Nephron progenitor cell (in vitro differentiated cells): ENCODE data around the gene SEC16A.
A peak's percentile ranks its signal among the peaks of the same experiment; 100 is the strongest.

Experiments
- DNase-seq: peaks from one replicate; pipeline ENCODE4 v3.0.0; 2021
- H3K27ac Mint-ChIP-seq: 2 replicates; pipeline ENCODE4 v1.8.0; 2021; ENCODE audit warnings: mild to moderate bottlenecking, moderate library complexity, mixed read lengths
- H3K27me3 Mint-ChIP-seq: 2 replicates; pipeline ENCODE4 v1.8.0; 2021; ENCODE audit warnings: mild to moderate bottlenecking, low read depth, mixed read lengths; ENCODE audit not compliant: poor library complexity
- H3K36me3 Mint-ChIP-seq: 2 replicates; pipeline ENCODE4 v1.8.0; 2021; ENCODE audit warnings: low read depth, mixed read lengths
- H3K4me1 Mint-ChIP-seq: 2 replicates; pipeline ENCODE4 v1.8.0; 2021; ENCODE audit warnings: mixed read lengths
- H3K4me3 Mint-ChIP-seq: 2 replicates; pipeline ENCODE4 v1.8.0; 2021; ENCODE audit warnings: mild to moderate bottlenecking, moderate library complexity, mixed read lengths
- H3K9me3 Mint-ChIP-seq: 2 replicates; pipeline ENCODE4 v1.8.0; 2021; ENCODE audit warnings: mild to moderate bottlenecking, moderate library complexity, mixed read lengths
- CTCF ChIP-seq: fragments of 200-600 bp; sonication (generic); IDR thresholded peaks from 2 replicates; pipeline ENCODE4 v1.5.0; 2021; ENCODE audit warnings: antibody characterized with exemption

The SEC16A gene

GRCh38 chr9:136493567-136493971 lies 10.7 kb upstream of the SEC16A start:
- Mint-ChIP-seq H3K27me3 (peaks cover 7% of the 10 kb centered on the region), H3K27ac (no peak overlapping the region), H3K4me3 (no peak overlapping the region), H3K9me3 (no peaks in the 10 kb centered on the region), H3K4me1 (no peaks in the 10 kb centered on the region), H3K36me3 (peaks cover 5% of the 10 kb centered on the region)
- no peak for DNase-seq
- TF ChIP-seq CTCF, result no peak

GRCh38 chr9:136492978-136493522 lies 10.2 kb upstream of the SEC16A start:
- DNase-seq, result no peak
- no peak for TF ChIP-seq CTCF
- Mint-ChIP-seq H3K4me3 (no peak overlapping the region), H3K4me1 (no peaks in the 10 kb centered on the region), H3K27me3 (peaks cover 7% of the 10 kb centered on the region), H3K27ac (no peak overlapping the region), H3K36me3 (peaks cover 5% of the 10 kb centered on the region), H3K9me3 (no peaks in the 10 kb centered on the region)

- no peak for TF ChIP-seq CTCF
- no peak for DNase-seq
- Mint-ChIP-seq H3K27me3 (peaks cover 11% of the 10 kb centered on the region), H3K4me1 (peaks cover 17% of the 10 kb centered on the region), H3K36me3 (peaks cover 5% of the 10 kb centered on the region), H3K27ac (no peak overlapping the region), H3K4me3 (no peak overlapping the region), H3K9me3 (no peaks in the 10 kb centered on the region)
Measured at GRCh38 chr9:136489731-136490130, 6.9 kb upstream of the SEC16A start.

GRCh38 chr9:136488247-136489214 lies 5.7 kb upstream of the SEC16A start:
- DNase-seq, result peak; percentile 86
- Mint-ChIP-seq H3K36me3 (peaks cover 5% of the 10 kb centered on the region), H3K27me3 (peaks cover 11% of the 10 kb centered on the region), H3K27ac (no peak overlapping the region), H3K9me3 (no peaks in the 10 kb centered on the region), H3K4me3 (no peak overlapping the region), H3K4me1 (peaks cover 19% of the 10 kb centered on the region)
- TF ChIP-seq CTCF, result peak; percentile 99

- Mint-ChIP-seq H3K4me3 (no peak overlapping the region), H3K9me3 (no peaks in the 10 kb centered on the region), H3K27ac (no peak overlapping the region), H3K36me3 (peaks cover 4% of the 10 kb centered on the region), H3K4me1 (peaks cover 19% of the 10 kb centered on the region), H3K27me3 (peaks cover 11% of the 10 kb centered on the region)
- DNase-seq, result no peak
- TF ChIP-seq CTCF, result no peak
Measured at GRCh38 chr9:136487672-136488071, 4.8 kb upstream of the SEC16A start.
